ACC112 (cell line): ENCODE results near the gene RARRES2.
"Not testable (repeated sequence)": the region's sequence is repeated elsewhere in the genome, so short reads cannot be mapped to it uniquely, and the experiment has no call there.

Experiments used
- H2AFZ ChIP-seq: fragments of 200-600 bp; sonication (generic); one replicate; pipeline ENCODE4 v1.6.0; 2017; ENCODE audit warnings: antibody characterized with exemption, low read length; ENCODE audit not compliant: unreplicated experiment
- H3K27ac ChIP-seq: fragments of 200-600 bp; sonication (generic); 2 replicates; pipeline ENCODE4 v1.5.1; 2014; ENCODE audit warnings: low read depth, mild to moderate bottlenecking, antibody characterized with exemption, low read length, moderate library complexity
- H3K27me3 ChIP-seq: fragments of 200-600 bp; sonication (generic); 2 replicates; pipeline ENCODE4 v1.6.1; 2014; ENCODE audit warnings: mild to moderate bottlenecking, antibody characterized with exemption, low read length, moderate library complexity, mixed read lengths; ENCODE audit not compliant: insufficient read depth
- H3K36me3 ChIP-seq: fragments of 200-600 bp; sonication (generic); 2 replicates; pipeline ENCODE4 v1.6.1; 2016; ENCODE audit warnings: mild to moderate bottlenecking, antibody characterized with exemption, low read length, moderate library complexity, mixed read lengths; ENCODE audit not compliant: insufficient read depth
- H3K4me1 ChIP-seq: fragments of 200-600 bp; sonication (generic); one replicate; pipeline ENCODE4 v1.6.1; 2016; ENCODE audit warnings: low read length, mixed read lengths; ENCODE audit not compliant: insufficient read depth, unreplicated experiment, control insufficient read depth
- H3K4me3 ChIP-seq: fragments of 200-600 bp; sonication (generic); 2 replicates; pipeline ENCODE4 v1.5.1; 2014; ENCODE audit warnings: mild to moderate bottlenecking, low read depth, low read length
- H3K79me2 ChIP-seq: fragments of 200-600 bp; sonication (generic); one replicate; pipeline ENCODE4 v1.6.0; 2016; ENCODE audit warnings: low read length; ENCODE audit not compliant: control insufficient read depth, unreplicated experiment, insufficient read depth

Gene RARRES2

DNA sequence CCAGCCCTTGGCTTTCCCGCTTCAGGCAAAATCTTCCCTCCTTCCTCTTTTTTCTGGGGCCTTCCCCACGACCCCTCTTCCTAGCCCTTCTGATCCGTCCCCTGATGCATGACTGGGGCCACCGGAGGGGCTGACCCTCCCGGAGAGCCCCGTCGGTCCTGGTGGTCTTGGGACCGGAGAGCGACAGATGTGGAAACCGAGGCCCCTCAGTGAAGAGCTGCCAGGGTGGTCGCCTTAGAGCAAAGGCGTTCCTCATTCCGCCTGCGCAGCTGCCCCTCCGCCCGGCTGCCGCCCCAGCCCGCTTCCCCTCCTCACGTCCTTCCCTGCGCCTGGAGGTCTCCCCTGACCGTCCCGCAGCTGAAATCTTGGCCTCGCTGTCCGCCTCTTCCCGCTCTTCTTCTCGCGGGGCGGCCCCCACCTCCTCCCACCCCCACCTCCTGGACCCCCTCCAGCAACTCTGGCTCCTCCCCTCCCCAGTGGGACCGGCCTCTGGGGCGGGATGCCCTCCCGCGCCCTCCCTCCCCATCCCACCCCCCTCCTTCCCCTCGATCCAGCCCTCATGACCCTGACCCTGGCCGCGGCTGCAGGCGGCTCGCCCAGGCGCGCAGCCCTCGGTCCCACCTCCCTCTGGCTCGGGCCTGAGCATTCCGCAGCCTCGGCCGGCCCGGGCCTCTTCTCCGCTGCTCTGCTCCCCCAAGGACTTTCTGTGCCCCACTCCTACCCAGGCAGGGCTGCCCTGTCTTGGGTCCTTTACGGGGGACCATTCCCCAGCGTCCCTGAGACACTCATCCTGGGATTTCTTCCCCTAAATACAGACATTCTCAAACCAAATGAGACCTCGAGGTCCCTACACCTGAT is at the start of gene RARRES2:
Gene RARRES2, minus strand, starts transcription at position 367 of the 858 bp plus-strand sequence. CDS start 1,020 bp downstream, outside the sequence.
- H2AFZ ChIP-seq = no peak within 1 kb of the TSS
- H3K4me1 ChIP-seq = no peaks in the 10 kb centered on the region
- peaks cover 66% of the 10 kb centered on the region for H3K27me3 ChIP-seq
- no peaks in the 10 kb centered on the region for H3K79me2 ChIP-seq
- H3K27ac ChIP-seq = no peak within 1 kb of the TSS
- H3K36me3 ChIP-seq = no peaks in the 10 kb centered on the region
- H3K4me3 ChIP-seq = no peak within 1 kb of the TSS

GRCh38 chr7:150390205-150390604 is 48.8 kb upstream of the RARRES2 start:
- Histone ChIP-seq H3K4me1 (no peaks in the 10 kb centered on the region), H3K36me3 (no peaks in the 10 kb centered on the region), H3K79me2 (no peaks in the 10 kb centered on the region), H3K4me3 (no peak overlapping the region), H3K27me3 (no peaks in the 10 kb centered on the region), H2AFZ (no peak overlapping the region), H3K27ac (no peak overlapping the region)

DNA sequence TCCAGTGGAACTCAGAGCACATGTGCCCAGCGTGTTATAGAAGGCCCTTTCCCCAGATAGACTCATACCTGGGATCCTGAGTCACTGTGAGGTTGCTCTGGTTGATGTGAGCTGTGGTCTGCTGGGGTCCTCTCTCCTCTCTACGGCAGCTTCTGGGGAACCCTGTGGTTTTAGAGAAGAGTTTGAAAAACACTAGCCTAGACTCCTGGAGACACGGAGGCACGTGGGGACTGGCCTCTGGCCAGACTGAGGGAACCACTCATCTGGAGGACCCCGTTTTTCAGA is 48.0 kb upstream of the RARRES2 start:
- H3K27ac ChIP-seq = no peak overlapping the region
- H3K4me1 ChIP-seq = no peaks in the 10 kb centered on the region
- no peaks in the 10 kb centered on the region for H3K79me2 ChIP-seq
- H3K27me3 ChIP-seq = no peaks in the 10 kb centered on the region
- no peak overlapping the region for H2AFZ ChIP-seq
- H3K36me3 ChIP-seq = no peaks in the 10 kb centered on the region
- H3K4me3 ChIP-seq = no peak overlapping the region

DNA sequence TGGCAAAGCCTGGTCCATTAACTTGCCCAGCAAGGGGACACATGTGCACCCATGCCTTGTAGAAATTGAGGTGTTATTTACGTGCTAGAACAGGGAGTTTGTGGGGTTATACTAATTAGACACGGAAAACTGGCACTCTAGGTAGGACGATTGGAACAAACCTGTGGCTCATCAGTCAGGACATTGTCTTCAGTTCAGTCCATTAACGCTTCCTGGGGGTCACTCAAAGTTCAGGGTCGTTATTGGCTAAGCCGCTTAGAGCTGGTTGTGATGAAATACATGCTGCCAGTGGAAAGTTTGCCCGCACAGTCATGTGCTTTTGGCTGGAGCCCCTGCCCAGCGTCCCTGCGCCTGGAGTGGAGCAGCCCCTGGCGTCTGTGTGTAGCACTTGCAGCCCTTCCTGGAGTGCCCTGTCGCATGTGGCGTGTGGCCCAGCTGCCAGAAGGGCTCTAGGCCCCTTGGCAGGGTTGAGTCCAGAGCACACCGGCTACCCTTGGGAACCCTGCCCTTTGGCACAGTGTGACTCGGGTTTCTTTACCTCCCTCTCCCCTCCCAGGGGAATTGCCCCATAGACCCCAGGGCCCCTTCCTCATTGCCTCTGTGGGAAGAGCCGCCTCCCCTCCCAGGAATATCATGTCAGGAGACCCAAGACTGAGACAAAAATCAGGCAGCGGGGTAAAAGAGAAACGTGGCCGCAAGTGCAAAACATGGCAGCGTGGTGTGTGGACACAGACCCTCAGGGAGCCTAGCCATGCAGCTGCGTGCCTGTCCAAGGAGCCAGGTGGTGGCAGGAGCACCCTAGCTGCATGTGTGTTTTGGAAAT is 47.5 kb upstream of the RARRES2 start:
- H3K27ac ChIP-seq = no peak overlapping the region
- H3K36me3 ChIP-seq = no peaks in the 10 kb centered on the region
- no peak overlapping the region for H3K4me3 ChIP-seq
- no peaks in the 10 kb centered on the region for H3K79me2 ChIP-seq
- no peaks in the 10 kb centered on the region for H3K27me3 ChIP-seq
- H2AFZ ChIP-seq = no peak overlapping the region
- H3K4me1 ChIP-seq = no peaks in the 10 kb centered on the region

DNA sequence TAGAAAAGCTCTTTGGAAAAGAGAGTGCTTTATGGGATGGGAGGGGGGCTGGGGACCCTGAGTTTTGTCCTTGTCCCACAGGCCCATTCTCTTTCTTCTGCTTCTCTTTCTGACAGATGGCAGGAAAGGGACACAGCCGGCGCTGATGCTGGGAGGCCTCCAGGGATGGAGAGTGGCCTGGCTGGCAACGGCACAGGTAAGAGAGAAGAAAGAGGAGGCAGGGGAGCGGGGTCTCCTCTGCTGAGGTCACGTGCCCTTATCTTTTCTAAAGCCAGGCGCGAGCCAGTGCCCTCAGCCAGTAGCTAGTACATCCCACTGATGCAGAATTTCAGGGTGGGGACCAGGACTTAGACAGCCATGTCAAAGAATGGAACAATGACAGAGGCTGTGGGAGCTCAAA is 46.9 kb upstream of the RARRES2 start:
- Histone ChIP-seq H3K79me2 (peaks cover under 1% of the 10 kb centered on the region), H3K36me3 (no peaks in the 10 kb centered on the region), H3K27me3 (no peaks in the 10 kb centered on the region), H2AFZ (no peak overlapping the region), H3K4me1 (no peaks in the 10 kb centered on the region), H3K27ac (no peak overlapping the region), H3K4me3 (no peak overlapping the region)

DNA sequence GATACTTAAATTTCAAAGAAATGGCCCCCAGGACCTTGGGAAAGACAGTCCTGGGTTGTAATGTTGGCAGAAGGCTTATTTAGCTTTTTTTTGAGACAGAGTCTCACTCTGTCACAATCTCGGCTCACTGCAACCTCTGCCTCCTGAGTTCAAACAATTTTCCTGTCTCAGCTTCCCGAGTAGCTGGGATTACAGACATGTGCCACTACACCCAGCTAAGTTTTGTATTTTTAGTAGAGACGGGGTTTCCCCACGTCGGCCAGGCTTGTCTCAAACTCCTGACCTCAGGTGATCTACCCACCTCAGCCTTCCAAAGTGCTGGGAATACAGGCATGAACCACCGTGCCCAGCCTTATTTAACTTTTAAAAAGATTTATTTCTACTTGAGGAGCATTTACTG is 44.5 kb upstream of the RARRES2 start:
- not testable (repeated sequence) for H3K79me2 ChIP-seq, H3K4me1 ChIP-seq

DNA sequence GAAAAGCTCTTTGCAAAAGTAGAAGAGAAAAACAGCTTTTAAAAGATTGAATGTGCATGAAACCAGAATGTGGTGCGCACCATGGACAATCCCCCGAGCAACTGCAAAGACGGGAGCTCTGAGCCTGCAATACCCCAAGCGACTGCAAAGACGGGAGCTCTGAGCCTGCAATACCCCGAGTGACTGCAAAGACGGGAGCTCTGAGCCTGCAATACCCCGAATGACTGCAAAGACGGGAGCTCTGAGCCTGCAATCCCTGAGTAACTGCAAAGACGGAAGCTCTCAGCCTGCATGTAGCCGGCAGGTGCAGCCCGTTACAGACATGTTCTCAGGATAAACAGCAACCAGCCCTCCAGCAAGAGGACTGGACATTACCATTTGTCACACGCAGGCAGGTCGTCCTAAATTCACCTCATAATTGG is 43.9 kb upstream of the RARRES2 start:
- H3K4me1 ChIP-seq = no peaks in the 10 kb centered on the region
- no peak overlapping the region for H3K27ac ChIP-seq
- no peaks in the 10 kb centered on the region for H3K36me3 ChIP-seq

More for the DNA sequence above, 44.5 kb upstream of the RARRES2 start:
- H3K36me3 ChIP-seq, H3K27me3 ChIP-seq, H3K4me3 ChIP-seq, H2AFZ ChIP-seq, H3K27ac ChIP-seq: not testable (repeated sequence)

GRCh38 chr7:150384406-150385301 is 43.2 kb upstream of the RARRES2 start:
- Histone ChIP-seq H3K27ac (no peak overlapping the region), H3K4me1 (no peaks in the 10 kb centered on the region), H3K27me3 (no peaks in the 10 kb centered on the region), H2AFZ (no peak overlapping the region), H3K79me2 (peaks cover 15% of the 10 kb centered on the region), H3K4me3 (no peak overlapping the region), H3K36me3 (no peaks in the 10 kb centered on the region)

More for the DNA sequence above, 43.9 kb upstream of the RARRES2 start:
- Histone ChIP-seq H3K27me3 (no peaks in the 10 kb centered on the region), H3K79me2 (peaks cover 12% of the 10 kb centered on the region), H3K4me3 (no peak overlapping the region), H2AFZ (no peak overlapping the region)

DNA sequence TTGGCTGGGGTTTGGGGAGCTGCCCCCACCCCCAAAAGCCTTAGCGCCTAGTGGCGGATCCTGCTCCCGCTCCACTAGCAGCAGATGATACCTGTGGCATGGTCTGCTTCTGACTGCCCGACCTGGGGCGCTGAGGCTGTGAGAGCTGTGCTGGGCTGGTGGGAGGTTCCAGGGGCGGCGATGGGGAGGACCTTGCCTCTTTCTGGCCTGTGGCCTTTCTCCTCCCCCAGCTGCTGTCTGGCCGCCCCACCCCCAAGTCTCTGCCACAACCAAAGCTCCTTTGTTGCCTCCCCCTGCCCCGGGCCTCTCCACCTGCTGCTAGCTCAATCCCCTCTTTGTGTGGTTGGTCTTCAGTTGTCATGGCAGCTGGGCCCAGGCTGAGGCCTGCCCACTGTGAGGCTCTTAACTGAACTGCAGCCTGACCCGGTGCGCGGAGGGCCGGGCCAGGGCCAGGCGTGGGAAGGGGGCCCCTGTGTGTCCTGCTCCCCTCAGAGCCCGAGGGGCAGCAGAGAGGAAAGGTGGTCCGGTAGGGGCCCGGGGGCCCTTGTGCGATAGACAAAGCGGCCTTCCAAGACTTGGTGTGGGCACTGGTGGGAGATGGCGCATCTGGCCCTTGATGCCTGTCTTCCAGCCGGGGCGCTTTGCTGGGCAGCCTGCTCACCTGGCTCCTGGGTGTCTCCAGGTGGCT is 42.4 kb upstream of the RARRES2 start:
- Histone ChIP-seq H3K79me2 (peaks cover 15% of the 10 kb centered on the region), H3K36me3 (no peaks in the 10 kb centered on the region), H3K4me3 (no peak overlapping the region), H3K27ac (no peak overlapping the region), H3K4me1 (no peaks in the 10 kb centered on the region), H3K27me3 (no peaks in the 10 kb centered on the region), H2AFZ (no peak overlapping the region)

- Histone ChIP-seq H3K27me3 (no peaks in the 10 kb centered on the region), H3K4me3 (no peak overlapping the region), H3K36me3 (no peaks in the 10 kb centered on the region), H2AFZ (no peak overlapping the region), H3K4me1 (peaks cover 8% of the 10 kb centered on the region), H3K79me2 (peaks cover 15% of the 10 kb centered on the region), H3K27ac (no peak overlapping the region)
These were observed 41.4 kb upstream of the RARRES2 start for GRCh38 chr7:150382844-150383225.
